DND-41 (cell line): ENCODE measurements around the gene PRR16.

ENCODE experiments used
- EZH2 ChIP-seq: IDR thresholded peaks from 3 replicates; pipeline ENCODE4 v1.6.1; 2012; ENCODE audit warnings: borderline replicate concordance, low read depth, mild to moderate bottlenecking, moderate library complexity, low read length, inconsistent platforms; ENCODE audit not compliant: severe bottlenecking
- TF ChIP-seq, protein P1 (sequence below): IDR thresholded peaks from 2 replicates; pipeline ENCODE4 v1.5.1; 2012; ENCODE audit warnings: borderline replicate concordance, low read length, moderate library complexity, mild to moderate bottlenecking; ENCODE audit not compliant: poor library complexity, severe bottlenecking; ENCODE audit errors: extremely low read depth

DNA sequence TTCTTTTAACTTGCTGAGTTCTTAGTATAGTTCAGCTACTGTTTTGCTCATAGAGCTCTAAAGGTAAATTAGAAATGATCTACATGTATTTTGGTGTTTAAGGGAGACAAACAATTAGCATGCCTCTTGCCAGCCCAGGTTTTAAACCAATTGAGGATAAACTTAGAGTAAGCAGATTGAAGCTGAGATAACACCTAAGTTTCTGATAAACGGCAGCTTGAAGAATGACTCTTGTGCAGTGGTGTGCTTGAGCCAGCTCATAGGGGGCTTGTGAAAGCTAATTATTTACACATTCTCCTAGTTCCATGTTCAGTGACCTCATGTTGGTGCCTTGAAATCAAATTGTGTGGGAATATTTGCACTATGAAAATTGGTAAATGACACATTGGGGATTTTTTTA, 193.0 kb downstream of the PRR16 start:
- TF ChIP-seq, protein P1, sequence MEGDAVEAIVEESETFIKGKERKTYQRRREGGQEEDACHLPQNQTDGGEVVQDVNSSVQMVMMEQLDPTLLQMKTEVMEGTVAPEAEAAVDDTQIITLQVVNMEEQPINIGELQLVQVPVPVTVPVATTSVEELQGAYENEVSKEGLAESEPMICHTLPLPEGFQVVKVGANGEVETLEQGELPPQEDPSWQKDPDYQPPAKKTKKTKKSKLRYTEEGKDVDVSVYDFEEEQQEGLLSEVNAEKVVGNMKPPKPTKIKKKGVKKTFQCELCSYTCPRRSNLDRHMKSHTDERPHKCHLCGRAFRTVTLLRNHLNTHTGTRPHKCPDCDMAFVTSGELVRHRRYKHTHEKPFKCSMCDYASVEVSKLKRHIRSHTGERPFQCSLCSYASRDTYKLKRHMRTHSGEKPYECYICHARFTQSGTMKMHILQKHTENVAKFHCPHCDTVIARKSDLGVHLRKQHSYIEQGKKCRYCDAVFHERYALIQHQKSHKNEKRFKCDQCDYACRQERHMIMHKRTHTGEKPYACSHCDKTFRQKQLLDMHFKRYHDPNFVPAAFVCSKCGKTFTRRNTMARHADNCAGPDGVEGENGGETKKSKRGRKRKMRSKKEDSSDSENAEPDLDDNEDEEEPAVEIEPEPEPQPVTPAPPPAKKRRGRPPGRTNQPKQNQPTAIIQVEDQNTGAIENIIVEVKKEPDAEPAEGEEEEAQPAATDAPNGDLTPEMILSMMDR: no peak
- no peak for TF ChIP-seq EZH2
